ENCODE data around the gene DACT3.

- TF ChIP-seq CTCF (IDR thresholded peaks at IDR 0.05; ENCODE audit: low read length): no peak
- TF ChIP-seq EZH2 (IDR thresholded peaks at IDR 0.05; ENCODE audit: borderline replicate concordance, low read length): no peak
These were observed 14.6 kb downstream of the DACT3 start for GRCh38 chr19:46646402-46646801.
